HEK293 (cell line): ENCODE data around the gene PLCB1.

Experiments
- BCL11B ChIP-seq: fragments of 450-650 bp; formaldehyde crosslinking; IDR thresholded peaks from 2 replicates; pipeline ENCODE4 v1.5.1; 2016; ENCODE audit warnings: low read depth, missing biosample characterization, missing genetic modification characterization
- CTCF ChIP-seq: fragments of 450-650 bp; formaldehyde crosslinking; IDR thresholded peaks from 2 replicates; pipeline ENCODE4 v1.5.1; 2016; ENCODE audit warnings: missing biosample characterization, missing genetic modification characterization
- MYNN ChIP-seq: fragments of 450-650 bp; formaldehyde crosslinking; IDR thresholded peaks from 2 replicates; pipeline ENCODE4 v1.5.1; 2016; ENCODE audit warnings: missing biosample characterization, missing genetic modification characterization, borderline replicate concordance
- ZBTB10 ChIP-seq: fragments of 450-650 bp; formaldehyde crosslinking; IDR thresholded peaks from 2 replicates; pipeline ENCODE4 v1.5.1; 2016; ENCODE audit warnings: missing biosample characterization, missing genetic modification characterization
- ZBTB49 ChIP-seq: fragments of 450-650 bp; formaldehyde crosslinking; IDR thresholded peaks from 2 replicates; pipeline ENCODE4 v1.5.1; 2016; ENCODE audit warnings: missing biosample characterization, missing genetic modification characterization, low read depth
- ZNF544 ChIP-seq: fragments of 450-650 bp; formaldehyde crosslinking; IDR thresholded peaks from 2 replicates; pipeline ENCODE4 v1.5.0; 2017; ENCODE audit warnings: missing biosample characterization, missing genetic modification characterization
- ZNF558 ChIP-seq: fragments of 450-650 bp; formaldehyde crosslinking; IDR thresholded peaks from 2 replicates; pipeline ENCODE4 v1.5.1; 2016; ENCODE audit warnings: missing biosample characterization, missing genetic modification characterization
- ZNF830 ChIP-seq: fragments of 450-650 bp; IDR thresholded peaks from 2 replicates; pipeline ENCODE4 v1.5.0; 2018; ENCODE audit warnings: missing biosample characterization, missing genetic modification characterization, low read depth, mild to moderate bottlenecking, moderate library complexity
- TF ChIP-seq, protein P1 (sequence below): fragments of 450-650 bp; IDR thresholded peaks from 2 replicates; pipeline ENCODE4 v1.5.1; 2018; ENCODE audit warnings: missing biosample characterization, mild to moderate bottlenecking, missing genetic modification characterization

GRCh38 chr20:8903655-8904605 is 771.9 kb downstream of the PLCB1 start:
- TF ChIP-seq ZBTB49, result no peak
- TF ChIP-seq CTCF (tag by site-specific recombination), result no peak
- no peak for TF ChIP-seq ZNF558 (tag by site-specific recombination)
- TF ChIP-seq ZNF544 (tag by site-specific recombination), result no peak
- TF ChIP-seq BCL11B (tag by site-specific recombination), result no peak
- no peak for TF ChIP-seq ZBTB10
- TF ChIP-seq ZNF830, result no peak
- TF ChIP-seq, protein P1, sequence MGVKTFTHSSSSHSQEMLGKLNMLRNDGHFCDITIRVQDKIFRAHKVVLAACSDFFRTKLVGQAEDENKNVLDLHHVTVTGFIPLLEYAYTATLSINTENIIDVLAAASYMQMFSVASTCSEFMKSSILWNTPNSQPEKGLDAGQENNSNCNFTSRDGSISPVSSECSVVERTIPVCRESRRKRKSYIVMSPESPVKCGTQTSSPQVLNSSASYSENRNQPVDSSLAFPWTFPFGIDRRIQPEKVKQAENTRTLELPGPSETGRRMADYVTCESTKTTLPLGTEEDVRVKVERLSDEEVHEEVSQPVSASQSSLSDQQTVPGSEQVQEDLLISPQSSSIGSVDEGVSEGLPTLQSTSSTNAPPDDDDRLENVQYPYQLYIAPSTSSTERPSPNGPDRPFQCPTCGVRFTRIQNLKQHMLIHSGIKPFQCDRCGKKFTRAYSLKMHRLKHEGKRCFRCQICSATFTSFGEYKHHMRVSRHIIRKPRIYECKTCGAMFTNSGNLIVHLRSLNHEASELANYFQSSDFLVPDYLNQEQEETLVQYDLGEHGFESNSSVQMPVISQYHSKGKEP (tag by site-specific recombination), result no peak
- TF ChIP-seq MYNN (tag by site-specific recombination), result no peak
